GM12878 (cell line): ENCODE measurements around the gene KIRREL3.

ENCODE experiments used
- EZH2 ChIP-seq: IDR thresholded peaks from 2 replicates; pipeline ENCODE4 v1.6.1; 2012; ENCODE audit warnings: low read depth, mild to moderate bottlenecking, control low read depth, inconsistent platforms, low read length, borderline replicate concordance; ENCODE audit not compliant: control insufficient read depth
- POLR2AphosphoS5 ChIP-seq: IDR thresholded peaks from 2 replicates; pipeline ENCODE4 v1.6.1; 2011; ENCODE audit warnings: mild to moderate bottlenecking, low read length, inconsistent platforms
- TBL1XR1 ChIP-seq: IDR thresholded peaks from 2 replicates; pipeline ENCODE4 v1.6.1; 2012; ENCODE audit warnings: low read depth, low read length, improper control_type of control experiment
- TF ChIP-seq, protein P1 (sequence below), 3 experiments: IDR thresholded peaks in 2 of 3; conservative IDR thresholded peaks in 1 of 3; 2 replicates each; pipeline ENCODE4 v1.5.1; 2011; ENCODE audit warnings: low read depth in 3 of 3, low read length in 3 of 3, mild to moderate bottlenecking in 3 of 3, control low read depth in 2 of 3, moderate library complexity in 2 of 3, inconsistent platforms in 1 of 3, mixed read lengths in 1 of 3; ENCODE audit not compliant: control insufficient read depth in 2 of 3, insufficient read depth in 1 of 3; ENCODE audit errors: extremely low read depth in 1 of 3
- TF ChIP-seq, protein P2 (sequence below): fragments of 450-650 bp; formaldehyde crosslinking; IDR thresholded peaks from 2 replicates; pipeline ENCODE4 v1.5.0; 2022; ENCODE audit warnings: mild to moderate bottlenecking, missing genetic modification characterization

DNA sequence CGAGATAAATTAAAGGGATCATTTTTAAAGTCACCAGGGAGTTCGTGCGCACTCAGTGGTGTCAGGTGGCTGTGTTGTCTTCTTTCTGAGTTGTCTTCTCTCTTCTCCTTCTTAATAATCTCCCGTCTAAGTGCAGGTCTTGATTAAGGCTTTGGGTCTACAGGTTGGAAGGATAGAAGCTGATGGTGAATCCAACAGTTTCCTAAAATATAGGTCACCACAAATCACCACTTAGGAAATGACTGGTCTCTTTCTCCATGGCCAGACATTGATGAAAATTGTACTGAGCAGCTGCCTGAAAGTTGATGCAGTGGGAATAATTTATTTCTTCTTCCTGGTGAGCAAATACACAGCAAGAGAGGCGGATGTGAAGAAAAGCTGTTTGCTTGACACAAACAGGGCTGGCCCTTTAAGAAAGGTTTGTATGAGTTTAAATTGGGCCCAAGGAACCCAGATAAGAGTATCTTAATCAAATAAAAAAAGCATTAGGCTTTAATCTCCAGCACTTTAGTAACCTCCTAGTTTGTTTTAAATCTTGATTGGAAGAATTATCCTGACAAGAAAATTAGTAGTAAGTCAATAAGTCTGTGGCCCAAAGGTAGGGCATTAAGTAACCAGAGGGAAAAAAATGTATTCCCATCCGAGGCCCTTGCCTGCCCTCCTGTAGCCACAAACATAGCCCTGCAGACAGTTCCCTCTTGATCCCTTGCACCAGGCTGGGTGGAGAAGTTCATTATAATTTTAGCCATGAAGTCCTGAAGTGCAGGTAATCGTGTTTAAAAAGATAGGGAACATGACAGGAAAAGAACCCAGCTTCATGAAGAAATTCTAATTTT is 245.8 kb downstream of the KIRREL3 start:
- TF ChIP-seq, protein P1, sequence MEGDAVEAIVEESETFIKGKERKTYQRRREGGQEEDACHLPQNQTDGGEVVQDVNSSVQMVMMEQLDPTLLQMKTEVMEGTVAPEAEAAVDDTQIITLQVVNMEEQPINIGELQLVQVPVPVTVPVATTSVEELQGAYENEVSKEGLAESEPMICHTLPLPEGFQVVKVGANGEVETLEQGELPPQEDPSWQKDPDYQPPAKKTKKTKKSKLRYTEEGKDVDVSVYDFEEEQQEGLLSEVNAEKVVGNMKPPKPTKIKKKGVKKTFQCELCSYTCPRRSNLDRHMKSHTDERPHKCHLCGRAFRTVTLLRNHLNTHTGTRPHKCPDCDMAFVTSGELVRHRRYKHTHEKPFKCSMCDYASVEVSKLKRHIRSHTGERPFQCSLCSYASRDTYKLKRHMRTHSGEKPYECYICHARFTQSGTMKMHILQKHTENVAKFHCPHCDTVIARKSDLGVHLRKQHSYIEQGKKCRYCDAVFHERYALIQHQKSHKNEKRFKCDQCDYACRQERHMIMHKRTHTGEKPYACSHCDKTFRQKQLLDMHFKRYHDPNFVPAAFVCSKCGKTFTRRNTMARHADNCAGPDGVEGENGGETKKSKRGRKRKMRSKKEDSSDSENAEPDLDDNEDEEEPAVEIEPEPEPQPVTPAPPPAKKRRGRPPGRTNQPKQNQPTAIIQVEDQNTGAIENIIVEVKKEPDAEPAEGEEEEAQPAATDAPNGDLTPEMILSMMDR (IDR thresholded peaks at IDR 0.05 in 2 of 3, conservative IDR thresholded peaks at IDR 0.05 in 1 of 3; ENCODE audit: control insufficient read depth in 2 of 3, extremely low read depth in 1 of 3, insufficient read depth in 1 of 3, low read depth in 3 of 3, low read length in 3 of 3): no peak
- TF ChIP-seq, protein P2, sequence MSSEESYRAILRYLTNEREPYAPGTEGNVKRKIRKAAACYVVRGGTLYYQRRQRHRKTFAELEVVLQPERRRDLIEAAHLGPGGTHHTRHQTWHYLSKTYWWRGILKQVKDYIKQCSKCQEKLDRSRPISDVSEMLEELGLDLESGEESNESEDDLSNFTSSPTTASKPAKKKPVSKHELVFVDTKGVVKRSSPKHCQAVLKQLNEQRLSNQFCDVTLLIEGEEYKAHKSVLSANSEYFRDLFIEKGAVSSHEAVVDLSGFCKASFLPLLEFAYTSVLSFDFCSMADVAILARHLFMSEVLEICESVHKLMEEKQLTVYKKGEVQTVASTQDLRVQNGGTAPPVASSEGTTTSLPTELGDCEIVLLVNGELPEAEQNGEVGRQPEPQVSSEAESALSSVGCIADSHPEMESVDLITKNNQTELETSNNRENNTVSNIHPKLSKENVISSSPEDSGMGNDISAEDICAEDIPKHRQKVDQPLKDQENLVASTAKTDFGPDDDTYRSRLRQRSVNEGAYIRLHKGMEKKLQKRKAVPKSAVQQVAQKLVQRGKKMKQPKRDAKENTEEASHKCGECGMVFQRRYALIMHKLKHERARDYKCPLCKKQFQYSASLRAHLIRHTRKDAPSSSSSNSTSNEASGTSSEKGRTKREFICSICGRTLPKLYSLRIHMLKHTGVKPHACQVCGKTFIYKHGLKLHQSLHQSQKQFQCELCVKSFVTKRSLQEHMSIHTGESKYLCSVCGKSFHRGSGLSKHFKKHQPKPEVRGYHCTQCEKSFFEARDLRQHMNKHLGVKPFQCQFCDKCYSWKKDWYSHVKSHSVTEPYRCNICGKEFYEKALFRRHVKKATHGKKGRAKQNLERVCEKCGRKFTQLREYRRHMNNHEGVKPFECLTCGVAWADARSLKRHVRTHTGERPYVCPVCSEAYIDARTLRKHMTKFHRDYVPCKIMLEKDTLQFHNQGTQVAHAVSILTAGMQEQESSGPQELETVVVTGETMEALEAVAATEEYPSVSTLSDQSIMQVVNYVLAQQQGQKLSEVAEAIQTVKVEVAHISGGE (CRISPR knock-in tag): no peak
- no peak for TF ChIP-seq POLR2AphosphoS5
- TF ChIP-seq TBL1XR1: no peak
- TF ChIP-seq EZH2: no peak
